SK-N-SH treated with all-trans-retinoic acid at 6 μM for 48 hours (cell line): ENCODE measurements around the gene HS1BP3.

Experiments
- CSDC2 ChIP-seq: fragments of 250-450 bp; sonication (Bioruptor Pico); IDR thresholded peaks from 2 replicates; pipeline ENCODE4 v1.5.0; 2020; ENCODE audit warnings: mild to moderate bottlenecking, moderate library complexity
- GLIS3 ChIP-seq: fragments of 250-450 bp; sonication (Bioruptor Pico); IDR thresholded peaks from 2 replicates; pipeline ENCODE4 v1.5.0; 2020; ENCODE audit warnings: mild to moderate bottlenecking, moderate library complexity
- POU6F1 ChIP-seq: fragments of 250-450 bp; sonication (Bioruptor Pico); IDR thresholded peaks from 2 replicates; pipeline ENCODE4 v1.8.0; 2021; ENCODE audit warnings: low read depth, mild to moderate bottlenecking, moderate library complexity, borderline replicate concordance
- RARB ChIP-seq: fragments of 250-450 bp; sonication (Bioruptor Pico); IDR thresholded peaks from 2 replicates; pipeline ENCODE4 v1.8.0; 2021; ENCODE audit warnings: mild to moderate bottlenecking, moderate library complexity
- TOX ChIP-seq: fragments of 250-450 bp; sonication (Bioruptor Pico); IDR thresholded peaks from 2 replicates; pipeline ENCODE4 v1.8.0; 2021; ENCODE audit warnings: mild to moderate bottlenecking, moderate library complexity, borderline replicate concordance
- ZFP30 ChIP-seq: fragments of 450-650 bp; formaldehyde crosslinking; IDR thresholded peaks from 2 replicates; pipeline ENCODE4 v1.5.0; 2022; ENCODE audit warnings: mild to moderate bottlenecking, moderate library complexity
- ZNF70 ChIP-seq: fragments of 450-650 bp; formaldehyde crosslinking; IDR thresholded peaks from 2 replicates; pipeline ENCODE4 v1.5.0; 2020; ENCODE audit warnings: mild to moderate bottlenecking, moderate library complexity
- ZNF8 ChIP-seq: fragments of 450-650 bp; formaldehyde crosslinking; IDR thresholded peaks from 2 replicates; pipeline ENCODE4 v1.5.0; 2020; ENCODE audit warnings: mild to moderate bottlenecking, moderate library complexity

GRCh38 chr2:20611844-20612356, 39.0 kb downstream of the HS1BP3 start:
- no peak for TF ChIP-seq TOX (CRISPR knock-in tag)
- TF ChIP-seq RARB (CRISPR knock-in tag): no peak
- no peak for TF ChIP-seq ZFP30 (CRISPR knock-in tag)
- no peak for TF ChIP-seq POU6F1 (CRISPR knock-in tag)
- TF ChIP-seq CSDC2 (CRISPR knock-in tag): no peak
- no peak for TF ChIP-seq GLIS3 (CRISPR knock-in tag)
- TF ChIP-seq ZNF8 (CRISPR knock-in tag): no peak
- no peak for TF ChIP-seq ZNF70 (CRISPR knock-in tag)
